Nephron progenitor cell (in vitro differentiated cells): ENCODE data around the gene ZNF66.

ENCODE experiments used
- DNase-seq: peaks from one replicate; pipeline ENCODE4 v3.0.0; 2021
- H3K27ac Mint-ChIP-seq: 2 replicates; pipeline ENCODE4 v1.8.0; 2021; ENCODE audit warnings: mild to moderate bottlenecking, moderate library complexity, mixed read lengths
- H3K27me3 Mint-ChIP-seq: 2 replicates; pipeline ENCODE4 v1.8.0; 2021; ENCODE audit warnings: mild to moderate bottlenecking, low read depth, mixed read lengths; ENCODE audit not compliant: poor library complexity
- H3K36me3 Mint-ChIP-seq: 2 replicates; pipeline ENCODE4 v1.8.0; 2021; ENCODE audit warnings: low read depth, mixed read lengths
- H3K4me1 Mint-ChIP-seq: 2 replicates; pipeline ENCODE4 v1.8.0; 2021; ENCODE audit warnings: mixed read lengths
- H3K4me3 Mint-ChIP-seq: 2 replicates; pipeline ENCODE4 v1.8.0; 2021; ENCODE audit warnings: mild to moderate bottlenecking, moderate library complexity, mixed read lengths
- H3K9me3 Mint-ChIP-seq: 2 replicates; pipeline ENCODE4 v1.8.0; 2021; ENCODE audit warnings: mild to moderate bottlenecking, moderate library complexity, mixed read lengths
- CTCF ChIP-seq: fragments of 200-600 bp; sonication (generic); IDR thresholded peaks from 2 replicates; pipeline ENCODE4 v1.5.0; 2021; ENCODE audit warnings: antibody characterized with exemption

The ZNF66 gene

DNA sequence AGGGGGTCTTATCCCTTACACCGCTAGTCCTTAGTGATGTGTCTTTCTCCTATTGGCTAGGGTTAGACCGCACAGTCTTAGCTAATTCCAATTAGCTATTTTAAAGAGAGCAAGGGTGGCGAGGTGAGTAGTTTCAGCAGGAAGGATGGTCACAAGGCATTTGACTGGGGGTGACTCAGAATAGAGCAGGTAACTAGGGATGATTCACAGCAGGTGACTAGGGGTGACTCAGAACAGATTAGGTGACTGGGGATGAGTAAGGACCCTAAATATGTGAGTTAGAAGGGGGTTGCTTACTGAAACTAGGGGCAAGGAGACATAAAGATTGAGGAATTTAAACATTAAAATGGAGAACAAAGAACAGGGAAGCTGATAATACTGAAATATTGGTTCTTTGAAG, 64.3 kb downstream of the ZNF66 start:
- DNase-seq = no peak
- Mint-ChIP-seq H3K9me3 (peaks cover 95% of the 10 kb centered on the region), H3K27me3 (peaks cover 5% of the 10 kb centered on the region), H3K4me3 (no peak overlapping the region), H3K27ac (no peak overlapping the region), H3K4me1 (no peaks in the 10 kb centered on the region), H3K36me3 (peaks cover 71% of the 10 kb centered on the region)
- no peak for TF ChIP-seq CTCF
